Measurements from ENCODE around the gene SUGCT. TPM values are rescaled to one million over a fixed set of nuclear protein-coding genes. Genes with fewer than 3 reads are reported as not detected.
A peak's percentile ranks its signal among the peaks of the same experiment; 100 is the strongest.

The SUGCT gene
- total RNA-seq, 1 experiment from 2014 or later: 1.5 TPM

GRCh38 chr7:40475681-40475982 lies 340.8 kb downstream of the SUGCT start:
- ChIA-PET CTCF (no interaction called here), POLR2A (ENCODE audit: low non-redundant PET) (no interaction called here)
- Histone ChIP-seq H3K27ac (ENCODE audit: low read depth, low read length, poor library complexity, severe bottlenecking) (no peak overlapping the region), H3K9me3 (ENCODE audit: low read depth, low read length, poor library complexity, severe bottlenecking) (no peaks in the 10 kb centered on the region), H3K27me3 (replicated peaks; ENCODE audit: insufficient read depth, low read depth, low read length, poor library complexity) (no peaks in the 10 kb centered on the region), H3K36me3 (ENCODE audit: insufficient read depth, low read length, poor library complexity, severe bottlenecking) (no peaks in the 10 kb centered on the region), H3K4me1 (ENCODE audit: insufficient read depth, low read length, poor library complexity, severe bottlenecking) (peaks cover 4% of the 10 kb centered on the region), H3K4me3 (ENCODE audit: low read depth, low read length, poor library complexity, severe bottlenecking) (no peak overlapping the region)
- intact Hi-C loops (cut with micrococcal nuclease; ENCODE audit: unreplicated experiment): no loop called here
- TF ChIP-seq, protein P1, sequence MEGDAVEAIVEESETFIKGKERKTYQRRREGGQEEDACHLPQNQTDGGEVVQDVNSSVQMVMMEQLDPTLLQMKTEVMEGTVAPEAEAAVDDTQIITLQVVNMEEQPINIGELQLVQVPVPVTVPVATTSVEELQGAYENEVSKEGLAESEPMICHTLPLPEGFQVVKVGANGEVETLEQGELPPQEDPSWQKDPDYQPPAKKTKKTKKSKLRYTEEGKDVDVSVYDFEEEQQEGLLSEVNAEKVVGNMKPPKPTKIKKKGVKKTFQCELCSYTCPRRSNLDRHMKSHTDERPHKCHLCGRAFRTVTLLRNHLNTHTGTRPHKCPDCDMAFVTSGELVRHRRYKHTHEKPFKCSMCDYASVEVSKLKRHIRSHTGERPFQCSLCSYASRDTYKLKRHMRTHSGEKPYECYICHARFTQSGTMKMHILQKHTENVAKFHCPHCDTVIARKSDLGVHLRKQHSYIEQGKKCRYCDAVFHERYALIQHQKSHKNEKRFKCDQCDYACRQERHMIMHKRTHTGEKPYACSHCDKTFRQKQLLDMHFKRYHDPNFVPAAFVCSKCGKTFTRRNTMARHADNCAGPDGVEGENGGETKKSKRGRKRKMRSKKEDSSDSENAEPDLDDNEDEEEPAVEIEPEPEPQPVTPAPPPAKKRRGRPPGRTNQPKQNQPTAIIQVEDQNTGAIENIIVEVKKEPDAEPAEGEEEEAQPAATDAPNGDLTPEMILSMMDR (conservative IDR thresholded peaks at IDR 0.05; ENCODE audit: low read depth, low read length): no peak
- TF ChIP-seq EZH2 (IDR thresholded peaks at IDR 0.05; ENCODE audit: borderline replicate concordance, low read depth, low read length, poor library complexity, severe bottlenecking): no peak
- no peak for DNase-seq (ENCODE audit: low spot score)
- no TSS peak for BruUV-seq (replicated peaks)

DNA sequence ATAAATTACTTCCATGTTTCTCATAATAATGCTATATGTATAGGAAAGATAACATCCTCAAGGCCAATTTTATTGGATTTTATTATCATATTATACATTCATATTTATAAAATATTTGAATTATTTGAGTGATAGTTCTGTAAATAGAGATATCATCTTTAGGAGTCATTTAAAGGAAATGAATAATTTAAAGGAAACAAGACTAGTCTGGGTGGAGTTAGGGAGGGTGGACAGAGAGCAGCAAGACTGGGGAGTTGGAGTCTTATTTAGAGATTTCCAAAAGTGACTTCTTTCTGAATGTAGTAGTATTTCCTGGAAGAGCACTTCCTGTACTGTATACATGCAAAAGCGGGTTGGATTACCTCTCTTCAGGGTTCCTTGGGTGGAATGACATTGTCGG lies 342.3 kb downstream of the SUGCT start:
- H3K27me3 ChIP-seq (replicated peaks; ENCODE audit: insufficient read depth, low read depth, low read length, poor library complexity): no peaks in the 10 kb centered on the region
- BruUV-seq (replicated peaks): no TSS peak
- CTCF ChIA-PET: no interaction called here
- peaks cover 2% of the 10 kb centered on the region for H3K4me1 ChIP-seq (ENCODE audit: insufficient read depth, low read length, poor library complexity, severe bottlenecking)
- no peak overlapping the region for H3K4me3 ChIP-seq (ENCODE audit: low read depth, low read length, poor library complexity, severe bottlenecking)
- TF ChIP-seq, protein P1 (conservative IDR thresholded peaks at IDR 0.05; ENCODE audit: low read depth, low read length): no peak
- no peak for TF ChIP-seq EZH2 (IDR thresholded peaks at IDR 0.05; ENCODE audit: borderline replicate concordance, low read depth, low read length, poor library complexity, severe bottlenecking)
- intact Hi-C loops (cut with micrococcal nuclease; ENCODE audit: unreplicated experiment): no loop called here
- no peaks in the 10 kb centered on the region for H3K9me3 ChIP-seq (ENCODE audit: low read depth, low read length, poor library complexity, severe bottlenecking)
- DNase-seq (ENCODE audit: low spot score): no peak
- H3K36me3 ChIP-seq (ENCODE audit: insufficient read depth, low read length, poor library complexity, severe bottlenecking): no peaks in the 10 kb centered on the region
- POLR2A ChIA-PET (ENCODE audit: low non-redundant PET): no interaction called here
- no peak overlapping the region for H3K27ac ChIP-seq (ENCODE audit: low read depth, low read length, poor library complexity, severe bottlenecking)

- H3K27me3 ChIP-seq (replicated peaks; ENCODE audit: insufficient read depth, low read depth, low read length, poor library complexity): no peaks in the 10 kb centered on the region
- CTCF ChIA-PET: interaction anchor here (1.1 kb wide), 1 partner anchor 74 kb away, joined by 3 read pairs; no protein-coding TSS in a partner anchor
- H3K4me3 ChIP-seq (ENCODE audit: low read depth, low read length, poor library complexity, severe bottlenecking): no peak overlapping the region
- no TSS peak for BruUV-seq (replicated peaks)
- POLR2A ChIA-PET (ENCODE audit: low non-redundant PET): no interaction called here
- H3K27ac ChIP-seq (ENCODE audit: low read depth, low read length, poor library complexity, severe bottlenecking): no peak overlapping the region
- peak; percentile 28 for DNase-seq (ENCODE audit: low spot score)
- intact Hi-C loops (cut with micrococcal nuclease; ENCODE audit: unreplicated experiment): no loop called here
- no peaks in the 10 kb centered on the region for H3K9me3 ChIP-seq (ENCODE audit: low read depth, low read length, poor library complexity, severe bottlenecking)
- H3K4me1 ChIP-seq (ENCODE audit: insufficient read depth, low read length, poor library complexity, severe bottlenecking): no peaks in the 10 kb centered on the region
- no peaks in the 10 kb centered on the region for H3K36me3 ChIP-seq (ENCODE audit: insufficient read depth, low read length, poor library complexity, severe bottlenecking)
- no peak for TF ChIP-seq EZH2 (IDR thresholded peaks at IDR 0.05; ENCODE audit: borderline replicate concordance, low read depth, low read length, poor library complexity, severe bottlenecking)
- TF ChIP-seq, protein P1 (conservative IDR thresholded peaks at IDR 0.05; ENCODE audit: low read depth, low read length): no peak
Measured at GRCh38 chr7:40482845-40483244, 348.0 kb downstream of the SUGCT start.

All from A673 (cell line).